Keratinocyte (primary cell): Measurements from ENCODE around the gene UVSSA.

Experiments used
- EZH2 ChIP-seq: IDR thresholded peaks from one replicate; pipeline ENCODE4 v1.6.1; 2012; ENCODE audit warnings: inconsistent platforms, mild to moderate bottlenecking, low read length, moderate library complexity
- TF ChIP-seq, protein P1 (sequence below), 3 experiments: IDR thresholded peaks in 1 of 3; conservative IDR thresholded peaks in 1 of 3; optimal IDR thresholded peaks in 1 of 3; 2 replicates in 2 of 3; 3 replicates in 1 of 3; pipeline versions ENCODE3 to v1.5.1; 2011; ENCODE audit warnings: low read length in 3 of 3, mild to moderate bottlenecking in 3 of 3, moderate library complexity in 2 of 3, control low read depth in 1 of 3, inconsistent platforms in 1 of 3; ENCODE audit not compliant: insufficient read depth in 2 of 3; ENCODE audit errors: extremely low read depth in 1 of 3

- TF ChIP-seq, protein P1, sequence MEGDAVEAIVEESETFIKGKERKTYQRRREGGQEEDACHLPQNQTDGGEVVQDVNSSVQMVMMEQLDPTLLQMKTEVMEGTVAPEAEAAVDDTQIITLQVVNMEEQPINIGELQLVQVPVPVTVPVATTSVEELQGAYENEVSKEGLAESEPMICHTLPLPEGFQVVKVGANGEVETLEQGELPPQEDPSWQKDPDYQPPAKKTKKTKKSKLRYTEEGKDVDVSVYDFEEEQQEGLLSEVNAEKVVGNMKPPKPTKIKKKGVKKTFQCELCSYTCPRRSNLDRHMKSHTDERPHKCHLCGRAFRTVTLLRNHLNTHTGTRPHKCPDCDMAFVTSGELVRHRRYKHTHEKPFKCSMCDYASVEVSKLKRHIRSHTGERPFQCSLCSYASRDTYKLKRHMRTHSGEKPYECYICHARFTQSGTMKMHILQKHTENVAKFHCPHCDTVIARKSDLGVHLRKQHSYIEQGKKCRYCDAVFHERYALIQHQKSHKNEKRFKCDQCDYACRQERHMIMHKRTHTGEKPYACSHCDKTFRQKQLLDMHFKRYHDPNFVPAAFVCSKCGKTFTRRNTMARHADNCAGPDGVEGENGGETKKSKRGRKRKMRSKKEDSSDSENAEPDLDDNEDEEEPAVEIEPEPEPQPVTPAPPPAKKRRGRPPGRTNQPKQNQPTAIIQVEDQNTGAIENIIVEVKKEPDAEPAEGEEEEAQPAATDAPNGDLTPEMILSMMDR (optimal IDR thresholded peaks at IDR 0.05 in 1 of 3, IDR thresholded peaks at IDR 0.05 in 1 of 3, conservative IDR thresholded peaks at IDR 0.05 in 1 of 3; ENCODE audit: extremely low read depth in 1 of 3, insufficient read depth in 2 of 3, low read length in 3 of 3): no peak
- TF ChIP-seq EZH2: no peak
Measured at GRCh38 chr4:1329408-1330371, 17.3 kb upstream of the UVSSA start.
